SKM-1 (cell line): ENCODE data around the gene IER5L.

Source experiments
- DNase-seq: peaks from one replicate; lab custom pipeline; 2025; ENCODE audit not compliant: unreplicated experiment; lab: John Stamatoyannopoulos, UW

The IER5L gene

GRCh38 chr9:129182122-129182521 is 4.1 kb upstream of the IER5L start:
- DNase-seq: no peak

- no peak for DNase-seq
Observed at GRCh38 chr9:129181246-129181645, 3.2 kb upstream of the IER5L start.

GRCh38 chr9:129178568-129179382 is 714 bp upstream of the IER5L start:
- DNase-seq: no peak

GRCh38 chr9:129177443-129177790 is 644 bp downstream of the IER5L start:
- DNase-seq: no peak

- no peak for DNase-seq
Observed at GRCh38 chr9:129176701-129177442, 1.2 kb downstream of the IER5L start.

- DNase-seq: peak; percentile 71
Observed at GRCh38 chr9:129175825-129176633, 2.0 kb downstream of the IER5L start.

- no peak for DNase-seq
Observed at GRCh38 chr9:129175515-129175824, 2.6 kb downstream of the IER5L start.

GRCh38 chr9:129174724-129175514 is 3.1 kb downstream of the IER5L start:
- DNase-seq: no peak

GRCh38 chr9:129174102-129174723 is 3.8 kb downstream of the IER5L start:
- DNase-seq: peak; percentile 41

GRCh38 chr9:129173296-129174101 is 4.6 kb downstream of the IER5L start:
- DNase-seq: no peak

- no peak for DNase-seq
Observed at GRCh38 chr9:129172816-129173215, 5.2 kb downstream of the IER5L start.

GRCh38 chr9:129171993-129172751 is 5.9 kb downstream of the IER5L start:
- DNase-seq: no peak

- DNase-seq: no peak
Observed at GRCh38 chr9:129170229-129170628, 7.8 kb downstream of the IER5L start.

- DNase-seq: peak; percentile 46
Observed at GRCh38 chr9:129166623-129167557, 11.2 kb downstream of the IER5L start.

- no peak for DNase-seq
Observed at GRCh38 chr9:129165198-129165597, 12.9 kb downstream of the IER5L start.

- no peak for DNase-seq
Observed at GRCh38 chr9:129164246-129164930, 13.7 kb downstream of the IER5L start.

- DNase-seq: no peak
Observed at GRCh38 chr9:129163753-129164152, 14.3 kb downstream of the IER5L start.
